Lower lobe of right lung (tissue), 2 donors: ENCODE results near the gene ATP1A3. TPM values are rescaled to one million over a fixed set of nuclear protein-coding genes. Genes with fewer than 3 reads are reported as not detected.

ENCODE experiments used
- ATAC-seq, 2 donors: fragments of 200-7000 bp; cut with Tn5 transposase; one replicate each; pipeline ENCODE4 v1.9.1; 2020 to 2022; ENCODE audit warnings: mild to moderate bottlenecking in 2 of 2, moderate library complexity in 2 of 2
- DNase-seq: peaks from one replicate; pipeline ENCODE4 v3.0.0-alpha.2; 2020
- H3K27ac ChIP-seq: fragments of 200-600 bp; one replicate; pipeline ENCODE4 v1.8.0; 2022
- H3K27me3 ChIP-seq: fragments of 200-600 bp; one replicate; pipeline ENCODE4 v1.8.0; 2022; ENCODE audit warnings: low read depth
- H3K36me3 ChIP-seq: fragments of 200-600 bp; one replicate; pipeline ENCODE4 v1.8.0; 2022; ENCODE audit warnings: mild to moderate bottlenecking
- H3K4me1 ChIP-seq: fragments of 200-600 bp; one replicate; pipeline ENCODE4 v1.8.0; 2022
- H3K4me3 ChIP-seq: fragments of 200-600 bp; one replicate; pipeline ENCODE4 v1.8.0; 2022; ENCODE audit warnings: mild to moderate bottlenecking
- H3K9me3 ChIP-seq: fragments of 200-600 bp; one replicate; pipeline ENCODE4 v1.8.0; 2022
- intact Hi-C: fragments of 100-400 bp; cut with DNase I; formaldehyde crosslinking; loops from one replicate; pipeline ENCODE4 v1.11.0; 2022
- total RNA-seq: library from RNA; stranded (reverse); fragmentation: NEBNext Ultra II Directional; extraction: Animal tissue kit (Norgen Biotek cat#: 25700); gene quantifications from one replicate; pipeline ENCODE4 v1.2.1, GENCODE V29; 2021
- TF ChIP-seq, protein P1 (sequence below): fragments of 200-600 bp; IDR thresholded peaks from one replicate; pipeline ENCODE4 v1.8.0; 2022; ENCODE audit warnings: antibody characterized with exemption, mild to moderate bottlenecking
- donor health status: DM: no; HTN: yes; CAD: no; lungs with severe emphysema.

ATP1A3 gene
- total RNA-seq, 1 donor from 2014 or later: 0.97 TPM

DNA sequence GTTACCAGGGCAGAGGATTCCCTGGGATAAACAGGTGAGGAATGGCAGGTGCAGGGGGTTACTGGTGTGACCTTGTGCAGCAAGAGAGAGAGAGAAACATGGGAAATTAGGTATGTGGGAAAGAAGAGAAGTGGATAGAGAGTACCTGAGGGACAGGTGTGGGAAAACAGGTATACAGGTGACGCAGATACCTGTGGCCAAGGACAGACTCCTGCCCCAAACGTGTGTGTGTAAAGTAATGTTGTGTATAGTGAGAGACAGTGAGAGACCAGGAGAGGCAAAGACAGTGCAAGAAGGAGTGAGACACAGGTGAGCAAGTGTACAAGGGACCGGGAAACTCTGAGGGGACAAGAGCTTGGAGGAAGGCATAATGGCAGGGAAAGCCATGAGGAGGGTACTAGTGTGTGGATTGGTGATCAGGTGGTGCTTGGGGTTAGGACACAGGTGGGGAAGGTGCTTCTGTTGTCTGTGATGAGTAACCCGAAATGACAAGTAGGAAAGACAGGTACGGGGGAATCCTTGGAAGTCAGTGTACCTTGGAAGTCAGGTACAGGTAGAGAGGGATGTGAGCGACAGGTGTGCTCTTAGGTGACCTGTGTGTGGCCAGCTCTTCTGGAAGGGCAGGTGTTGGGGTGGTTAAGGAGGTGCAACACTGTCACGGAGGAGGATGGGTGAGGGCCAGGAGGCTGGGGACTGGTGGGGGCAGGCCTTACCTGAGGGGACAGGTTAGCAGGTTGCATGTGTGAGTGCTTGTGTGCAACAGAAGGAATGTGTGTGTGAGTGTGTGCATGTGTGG is 68.6 kb downstream of the ATP1A3 start:
- no peak for ATAC-seq
- H3K4me3 ChIP-seq: no peak overlapping the region
- intact Hi-C loops: no loop called here
- H3K4me1 ChIP-seq: peaks cover 16% of the 10 kb centered on the region
- peaks cover 93% of the 10 kb centered on the region for H3K27me3 ChIP-seq
- TF ChIP-seq, protein P1, sequence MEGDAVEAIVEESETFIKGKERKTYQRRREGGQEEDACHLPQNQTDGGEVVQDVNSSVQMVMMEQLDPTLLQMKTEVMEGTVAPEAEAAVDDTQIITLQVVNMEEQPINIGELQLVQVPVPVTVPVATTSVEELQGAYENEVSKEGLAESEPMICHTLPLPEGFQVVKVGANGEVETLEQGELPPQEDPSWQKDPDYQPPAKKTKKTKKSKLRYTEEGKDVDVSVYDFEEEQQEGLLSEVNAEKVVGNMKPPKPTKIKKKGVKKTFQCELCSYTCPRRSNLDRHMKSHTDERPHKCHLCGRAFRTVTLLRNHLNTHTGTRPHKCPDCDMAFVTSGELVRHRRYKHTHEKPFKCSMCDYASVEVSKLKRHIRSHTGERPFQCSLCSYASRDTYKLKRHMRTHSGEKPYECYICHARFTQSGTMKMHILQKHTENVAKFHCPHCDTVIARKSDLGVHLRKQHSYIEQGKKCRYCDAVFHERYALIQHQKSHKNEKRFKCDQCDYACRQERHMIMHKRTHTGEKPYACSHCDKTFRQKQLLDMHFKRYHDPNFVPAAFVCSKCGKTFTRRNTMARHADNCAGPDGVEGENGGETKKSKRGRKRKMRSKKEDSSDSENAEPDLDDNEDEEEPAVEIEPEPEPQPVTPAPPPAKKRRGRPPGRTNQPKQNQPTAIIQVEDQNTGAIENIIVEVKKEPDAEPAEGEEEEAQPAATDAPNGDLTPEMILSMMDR: no peak
- H3K9me3 ChIP-seq: no peaks in the 10 kb centered on the region
- no peak for DNase-seq
- H3K36me3 ChIP-seq: no peaks in the 10 kb centered on the region
- H3K27ac ChIP-seq: no peak overlapping the region

DNA sequence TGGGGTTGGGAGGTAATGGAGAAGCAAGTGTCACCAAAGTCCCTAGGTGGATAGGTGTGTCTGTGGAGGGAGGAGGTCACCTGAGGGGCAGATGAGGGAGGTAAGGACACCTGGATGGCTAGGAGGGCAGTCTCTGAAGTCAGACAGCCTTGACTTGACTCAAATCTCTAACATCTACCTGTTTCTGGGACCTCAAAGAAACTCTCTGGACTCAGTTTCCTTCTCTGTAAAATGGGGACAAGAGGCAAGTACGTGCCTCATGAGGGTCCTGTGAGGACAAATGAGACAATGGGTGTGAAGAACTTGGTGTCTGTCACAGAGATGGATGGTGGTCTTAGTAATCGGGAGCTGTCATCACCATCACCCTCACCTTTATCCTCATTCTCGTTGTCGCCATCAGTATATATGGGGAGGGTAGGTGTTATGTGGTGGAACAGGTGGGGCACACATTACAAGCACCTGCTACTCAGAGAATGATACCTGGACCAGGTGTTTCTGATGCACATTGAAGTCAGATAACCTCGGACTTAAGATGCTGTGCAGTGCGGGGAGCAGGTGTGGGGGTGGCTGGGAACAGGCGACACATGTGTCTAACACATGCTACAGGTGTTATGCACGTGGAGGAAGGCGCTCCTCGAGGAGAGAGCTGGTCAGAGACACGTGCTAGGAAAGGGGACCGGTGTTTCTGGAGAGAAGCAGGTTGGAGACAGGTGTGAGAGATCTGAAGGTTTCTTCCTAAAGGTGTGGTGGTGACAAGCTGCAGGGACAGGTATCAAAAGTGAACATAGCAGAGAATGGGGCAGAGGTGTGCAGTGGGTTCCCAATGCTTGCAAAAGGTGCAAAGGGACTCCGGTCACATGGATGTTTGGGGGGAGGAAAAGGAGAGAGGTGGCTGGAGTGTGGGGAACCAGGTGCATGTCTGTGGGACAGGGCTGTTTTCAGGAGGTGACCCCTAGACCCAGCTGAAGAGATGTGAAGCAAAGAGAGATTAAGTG is 69.6 kb downstream of the ATP1A3 start:
- TF ChIP-seq, protein P1: no peak
- no peak overlapping the region for H3K4me3 ChIP-seq
- intact Hi-C loops: no loop called here
- H3K36me3 ChIP-seq: no peaks in the 10 kb centered on the region
- DNase-seq: no peak
- peaks cover 16% of the 10 kb centered on the region for H3K4me1 ChIP-seq
- no peak for ATAC-seq
- no peaks in the 10 kb centered on the region for H3K9me3 ChIP-seq
- H3K27ac ChIP-seq: no peak overlapping the region
- H3K27me3 ChIP-seq: peaks cover 88% of the 10 kb centered on the region

DNA sequence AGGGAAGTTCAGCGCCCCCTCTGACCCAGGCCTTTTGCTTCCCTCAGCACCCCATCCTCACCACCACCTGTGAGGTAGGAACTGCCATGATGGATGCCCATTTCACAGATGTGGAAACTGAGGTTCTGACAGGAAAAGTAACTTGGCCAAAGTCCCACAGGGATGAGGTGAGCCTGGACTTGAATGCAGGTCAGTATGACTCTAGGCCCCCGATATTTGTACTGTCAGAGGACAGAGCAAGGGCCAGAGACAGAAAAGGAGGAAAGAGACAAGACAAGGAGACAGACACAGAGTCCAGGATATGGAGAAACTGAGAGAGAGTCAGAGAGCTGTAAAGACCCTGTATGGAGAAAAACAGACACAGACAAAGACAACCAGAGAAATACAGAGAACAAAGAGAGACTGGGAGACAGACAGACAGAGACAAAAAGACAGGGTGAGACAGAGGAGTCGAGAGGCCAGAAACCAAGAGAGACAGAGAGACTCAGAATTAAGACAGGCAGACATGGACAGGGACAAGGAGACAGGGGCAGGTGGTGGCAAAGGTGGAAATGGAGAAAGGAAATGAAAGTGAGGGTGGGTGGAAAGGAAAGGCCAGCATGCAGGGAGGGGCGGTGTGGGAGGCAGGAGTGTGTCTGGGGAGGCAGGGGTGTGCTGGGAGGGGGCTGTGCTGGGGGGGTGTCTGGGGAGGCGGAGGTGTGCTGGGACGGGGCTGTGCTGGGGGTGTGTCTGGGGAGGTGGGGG is 70.8 kb downstream of the ATP1A3 start:
- H3K4me1 ChIP-seq: peaks cover 6% of the 10 kb centered on the region
- TF ChIP-seq, protein P1: no peak
- no peak for ATAC-seq
- intact Hi-C loops: no loop called here
- peaks cover 79% of the 10 kb centered on the region for H3K27me3 ChIP-seq
- no peaks in the 10 kb centered on the region for H3K9me3 ChIP-seq
- DNase-seq: no peak
- H3K4me3 ChIP-seq: no peak overlapping the region
- H3K36me3 ChIP-seq: no peaks in the 10 kb centered on the region
- H3K27ac ChIP-seq: no peak overlapping the region

DNA sequence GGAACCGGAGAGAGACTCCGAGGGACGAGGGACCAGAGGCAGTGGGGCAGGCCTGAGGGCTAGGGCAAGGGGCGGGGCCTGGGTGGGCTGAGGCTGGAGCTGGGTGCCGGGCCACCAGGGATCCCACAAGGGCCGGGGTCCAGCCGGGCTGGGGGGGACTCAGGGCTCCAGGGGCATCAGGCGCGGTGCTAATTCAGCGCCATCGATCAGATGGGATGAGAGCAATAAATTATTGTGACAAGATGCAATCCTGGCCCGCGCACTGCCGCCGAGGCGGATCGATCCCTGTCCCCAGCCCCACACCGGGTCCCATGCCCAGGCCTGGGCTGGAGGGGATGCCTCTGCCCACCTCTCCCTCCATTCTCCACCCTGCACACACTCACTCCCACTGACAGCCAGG is 71.4 kb downstream of the ATP1A3 start:
- DNase-seq (no peak), ATAC-seq (no peak)
- Histone ChIP-seq H3K9me3 (no peaks in the 10 kb centered on the region), H3K4me3 (no peak overlapping the region), H3K4me1 (no peaks in the 10 kb centered on the region), H3K27me3 (peaks cover 77% of the 10 kb centered on the region), H3K27ac (no peak overlapping the region), H3K36me3 (no peaks in the 10 kb centered on the region)
- TF ChIP-seq, protein P1: no peak
- intact Hi-C loops: no loop called here
